ENCODE measurements around the gene METTL24. TPM values are rescaled to one million over a fixed set of nuclear protein-coding genes. Genes with fewer than 3 reads are reported as not detected.

Gene METTL24
- total RNA-seq, 4 donors from 2014 or later = 0.45 to 1.7 TPM; not detected in 2

DNA sequence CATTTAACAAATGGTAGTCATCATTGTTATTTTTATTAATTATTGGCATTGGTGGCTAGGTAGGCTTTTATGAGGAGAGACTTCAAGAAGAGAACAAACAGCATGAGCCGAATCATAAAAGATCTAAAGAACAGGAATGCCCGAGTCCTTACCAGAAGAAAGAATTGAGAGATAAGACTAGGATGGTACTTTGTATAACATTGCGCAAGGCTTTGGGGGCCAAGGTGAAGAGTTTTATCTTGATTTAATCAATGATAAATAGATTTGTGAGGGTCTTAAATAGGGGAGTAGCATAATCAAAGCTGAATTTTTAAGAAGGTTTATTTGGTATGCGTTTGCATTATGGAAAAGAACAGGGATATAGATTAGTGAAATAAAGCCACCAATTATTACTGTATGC is 162.5 kb downstream of the METTL24 start:
- peaks cover 9% of the 10 kb centered on the region for H3K36me3 ChIP-seq
- WGBS = 93% methylated on average over 4 of the region's 4 CpGs
- H3K4me1 ChIP-seq = peaks cover 2% of the 10 kb centered on the region
- no peak overlapping the region for H3K4me3 ChIP-seq
- no peaks in the 10 kb centered on the region for H3K9me3 ChIP-seq
- no peak for TF ChIP-seq POLR2A (IDR thresholded peaks at IDR 0.05)
- TF ChIP-seq, protein P1, sequence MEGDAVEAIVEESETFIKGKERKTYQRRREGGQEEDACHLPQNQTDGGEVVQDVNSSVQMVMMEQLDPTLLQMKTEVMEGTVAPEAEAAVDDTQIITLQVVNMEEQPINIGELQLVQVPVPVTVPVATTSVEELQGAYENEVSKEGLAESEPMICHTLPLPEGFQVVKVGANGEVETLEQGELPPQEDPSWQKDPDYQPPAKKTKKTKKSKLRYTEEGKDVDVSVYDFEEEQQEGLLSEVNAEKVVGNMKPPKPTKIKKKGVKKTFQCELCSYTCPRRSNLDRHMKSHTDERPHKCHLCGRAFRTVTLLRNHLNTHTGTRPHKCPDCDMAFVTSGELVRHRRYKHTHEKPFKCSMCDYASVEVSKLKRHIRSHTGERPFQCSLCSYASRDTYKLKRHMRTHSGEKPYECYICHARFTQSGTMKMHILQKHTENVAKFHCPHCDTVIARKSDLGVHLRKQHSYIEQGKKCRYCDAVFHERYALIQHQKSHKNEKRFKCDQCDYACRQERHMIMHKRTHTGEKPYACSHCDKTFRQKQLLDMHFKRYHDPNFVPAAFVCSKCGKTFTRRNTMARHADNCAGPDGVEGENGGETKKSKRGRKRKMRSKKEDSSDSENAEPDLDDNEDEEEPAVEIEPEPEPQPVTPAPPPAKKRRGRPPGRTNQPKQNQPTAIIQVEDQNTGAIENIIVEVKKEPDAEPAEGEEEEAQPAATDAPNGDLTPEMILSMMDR (IDR thresholded peaks at IDR 0.05) = no peak
- no peak for TF ChIP-seq EP300 (IDR thresholded peaks at IDR 0.05)
- TF ChIP-seq POLR2AphosphoS5 (IDR thresholded peaks at IDR 0.05) = no peak
- H3K27me3 ChIP-seq = no peaks in the 10 kb centered on the region
- no peak overlapping the region for H3K27ac ChIP-seq
- DNase-seq (ENCODE audit: low spot score in 2 of 2) = no peak

Other genes with a start within 250 kb of the METTL24 start
- gene WASF1, start 178.7 kb downstream of the METTL24 start, total RNA-seq = 10 to 100 TPM in 1 of 4 donors, 1 to 10 TPM in 3; 5.9 to 10.9 (median 6.2) TPM
- gene CDC40, start 177.9 kb downstream of the METTL24 start, total RNA-seq = 10 to 100 TPM; 12.3 to 18.6 (median 16.3) TPM
- 1 to 10 TPM in 1 of 4 donors, under 1 TPM in 1, not detected in 2; 0.81 to 1.1 TPM for gene DDO, start 57.2 kb upstream of the METTL24 start, total RNA-seq
- gene SLC22A16, start 118.3 kb upstream of the METTL24 start, total RNA-seq = not detected